Muscle layer of colon (tissue), 2 donors: ENCODE data around the gene TJAP1.

ENCODE experiments used
- H3K27ac ChIP-seq: one replicate; pipeline ENCODE4 v1.7.0; 2013; ENCODE audit warnings: low read depth, mild to moderate bottlenecking, low read length, moderate library complexity
- H3K27me3 ChIP-seq, 2 donors: one replicate each; pipeline ENCODE4 v1.7.0; 2013; ENCODE audit warnings: low read length in 2 of 2, mild to moderate bottlenecking in 2 of 2; ENCODE audit not compliant: insufficient read depth in 2 of 2, control insufficient read depth in 1 of 2
- H3K36me3 ChIP-seq: one replicate; pipeline ENCODE4 v1.7.0; 2013; ENCODE audit warnings: mild to moderate bottlenecking, low read length; ENCODE audit not compliant: insufficient read depth
- H3K4me1 ChIP-seq: one replicate; pipeline ENCODE4 v1.7.0; 2013; ENCODE audit warnings: mild to moderate bottlenecking, low read length; ENCODE audit not compliant: insufficient read depth
- H3K4me3 ChIP-seq, 2 donors: one replicate each; pipeline ENCODE4 v1.7.0; 2013; ENCODE audit warnings: low read length in 2 of 2, low read depth in 1 of 2, mild to moderate bottlenecking in 1 of 2, moderate library complexity in 1 of 2
- H3K9ac ChIP-seq: one replicate; pipeline ENCODE4 v1.7.0; 2013; ENCODE audit warnings: low read length
- H3K9me3 ChIP-seq: one replicate; pipeline ENCODE4 v1.7.0; 2013; ENCODE audit warnings: mild to moderate bottlenecking, low read length
- donor health status: abdominal sarcoma.
- donor health status: Adenocarcinoma of cecum.

Gene TJAP1

DNA sequence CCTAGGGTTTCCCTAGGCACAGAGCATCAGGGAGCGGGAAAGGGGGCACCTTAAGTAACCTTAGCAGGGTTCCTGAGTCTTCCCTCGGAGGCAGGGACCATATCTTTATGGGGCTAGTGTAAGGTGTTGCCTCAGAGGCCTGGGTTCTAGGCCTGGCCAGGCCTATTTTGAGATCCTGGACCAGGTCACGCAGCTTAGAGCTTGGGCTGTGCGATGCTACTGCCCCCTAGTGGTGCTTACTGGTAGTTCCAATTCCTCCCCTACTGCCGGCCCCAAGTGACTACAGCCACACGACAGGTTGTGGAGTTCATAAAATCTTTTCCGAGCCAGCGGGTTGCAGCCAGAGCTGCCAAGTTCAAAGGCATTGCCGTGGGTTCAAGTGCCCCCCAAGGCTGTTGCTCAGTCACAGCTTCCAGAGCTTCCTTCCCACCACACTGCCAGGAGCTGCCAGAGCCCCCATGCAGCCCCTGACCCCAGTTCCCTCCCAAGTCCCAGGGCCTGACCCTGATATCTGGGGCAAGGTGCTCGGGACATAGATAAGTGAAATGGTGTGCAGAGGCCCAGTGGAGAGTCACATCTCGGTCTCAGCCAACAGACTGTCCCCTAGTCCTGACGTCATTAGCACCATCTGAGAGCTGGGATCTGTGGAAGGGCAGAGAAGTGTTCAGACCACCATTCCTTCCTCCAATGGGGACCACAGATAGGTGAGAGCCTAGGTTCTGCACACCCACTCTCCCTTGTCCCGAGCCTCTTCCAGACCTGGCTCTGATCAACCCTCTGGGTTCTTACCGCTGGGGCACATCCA is 29.5 kb downstream of the TJAP1 start:
- Histone ChIP-seq H3K4me3 (no peak overlapping the region), H3K9ac (no peak overlapping the region), H3K4me1 (peaks cover 19% of the 10 kb centered on the region), H3K9me3 (no peaks in the 10 kb centered on the region), H3K27me3 (peaks cover 0 to 13% of the 10 kb centered on the region in 2 donors), H3K27ac (no peak overlapping the region), H3K36me3 (peaks cover 42% of the 10 kb centered on the region)

DNA sequence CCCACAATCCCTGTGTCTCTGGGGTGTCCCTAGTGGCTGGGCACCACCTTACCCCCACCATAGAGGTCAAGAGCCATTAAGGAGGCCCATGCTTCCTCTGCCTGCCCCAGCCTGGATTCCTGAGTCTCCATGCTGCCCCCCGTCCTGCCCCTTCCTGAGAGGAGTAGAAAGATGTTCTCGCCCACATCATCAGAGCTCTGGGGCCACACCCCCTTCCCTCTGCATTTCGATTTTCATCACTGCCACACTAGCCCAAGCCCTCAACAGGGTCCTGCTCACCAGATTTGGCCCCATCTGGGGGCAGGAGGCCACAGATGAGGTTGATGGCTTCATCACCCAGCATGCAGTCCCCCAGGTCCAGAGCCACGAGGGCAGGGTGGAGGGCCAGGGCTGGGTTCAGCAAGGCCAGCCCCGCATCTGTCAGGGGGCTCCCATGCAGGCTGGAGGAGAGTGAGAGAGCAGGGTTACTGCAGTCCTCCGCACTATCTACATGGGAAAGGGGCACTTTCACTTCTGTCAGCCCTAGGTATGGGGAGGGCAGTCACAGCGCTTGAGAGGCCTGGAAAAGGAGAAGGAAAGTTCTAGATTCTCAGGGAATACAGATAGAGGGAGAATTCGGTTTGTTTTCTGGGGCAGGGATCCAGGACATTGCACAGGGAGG is 31.2 kb downstream of the TJAP1 start:
- Histone ChIP-seq H3K4me3 (no peak overlapping the region), H3K36me3 (peaks cover 41% of the 10 kb centered on the region), H3K27ac (no peak overlapping the region), H3K4me1 (peaks cover 19% of the 10 kb centered on the region), H3K9ac (no peak overlapping the region), H3K27me3 (peaks cover 0 to 13% of the 10 kb centered on the region in 2 donors), H3K9me3 (no peaks in the 10 kb centered on the region)

DNA sequence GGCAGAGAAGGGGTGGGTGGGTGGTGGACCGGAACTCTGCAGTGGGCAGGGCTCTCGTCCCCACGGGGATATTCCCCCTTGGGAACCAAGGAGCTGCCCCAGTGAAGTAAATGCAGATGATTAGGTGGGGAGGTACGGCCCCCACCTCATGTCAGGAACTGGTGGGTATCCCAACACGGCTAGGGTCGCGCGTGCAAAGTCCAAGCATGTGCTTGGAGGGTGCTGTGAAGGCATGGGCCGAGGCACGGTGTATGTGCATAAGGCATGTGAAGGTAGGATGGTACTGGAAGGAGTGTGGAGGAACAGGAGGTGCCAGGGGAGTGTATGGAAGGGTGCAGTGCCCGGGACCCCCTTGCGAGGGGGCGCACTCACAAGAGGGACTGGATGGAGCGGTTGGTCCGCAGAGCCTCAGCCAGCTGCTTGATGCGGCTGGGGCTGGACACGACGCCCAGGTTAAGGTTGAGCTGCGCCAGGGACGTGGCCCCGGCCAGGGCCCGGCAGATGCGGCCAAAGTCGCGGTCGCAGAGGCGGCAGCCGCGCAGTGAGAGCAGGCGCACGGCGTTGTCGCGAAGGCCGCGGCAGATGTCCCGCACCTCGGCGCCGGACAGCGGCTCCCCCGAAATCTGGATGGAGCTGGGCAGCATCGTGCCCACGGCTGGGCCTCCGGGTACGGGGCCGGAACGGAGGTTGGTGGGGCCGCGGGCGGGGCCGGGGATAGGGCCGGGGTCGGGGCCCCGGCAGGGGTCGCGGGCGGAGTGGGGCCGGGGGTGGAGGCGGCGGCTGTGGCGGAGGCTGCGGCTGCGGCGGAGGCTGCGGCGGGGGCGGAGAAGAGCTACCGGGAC is 32.0 kb downstream of the TJAP1 start:
- Histone ChIP-seq H3K36me3 (peaks cover 43% of the 10 kb centered on the region), H3K4me1 (peaks cover 19% of the 10 kb centered on the region)

DNA sequence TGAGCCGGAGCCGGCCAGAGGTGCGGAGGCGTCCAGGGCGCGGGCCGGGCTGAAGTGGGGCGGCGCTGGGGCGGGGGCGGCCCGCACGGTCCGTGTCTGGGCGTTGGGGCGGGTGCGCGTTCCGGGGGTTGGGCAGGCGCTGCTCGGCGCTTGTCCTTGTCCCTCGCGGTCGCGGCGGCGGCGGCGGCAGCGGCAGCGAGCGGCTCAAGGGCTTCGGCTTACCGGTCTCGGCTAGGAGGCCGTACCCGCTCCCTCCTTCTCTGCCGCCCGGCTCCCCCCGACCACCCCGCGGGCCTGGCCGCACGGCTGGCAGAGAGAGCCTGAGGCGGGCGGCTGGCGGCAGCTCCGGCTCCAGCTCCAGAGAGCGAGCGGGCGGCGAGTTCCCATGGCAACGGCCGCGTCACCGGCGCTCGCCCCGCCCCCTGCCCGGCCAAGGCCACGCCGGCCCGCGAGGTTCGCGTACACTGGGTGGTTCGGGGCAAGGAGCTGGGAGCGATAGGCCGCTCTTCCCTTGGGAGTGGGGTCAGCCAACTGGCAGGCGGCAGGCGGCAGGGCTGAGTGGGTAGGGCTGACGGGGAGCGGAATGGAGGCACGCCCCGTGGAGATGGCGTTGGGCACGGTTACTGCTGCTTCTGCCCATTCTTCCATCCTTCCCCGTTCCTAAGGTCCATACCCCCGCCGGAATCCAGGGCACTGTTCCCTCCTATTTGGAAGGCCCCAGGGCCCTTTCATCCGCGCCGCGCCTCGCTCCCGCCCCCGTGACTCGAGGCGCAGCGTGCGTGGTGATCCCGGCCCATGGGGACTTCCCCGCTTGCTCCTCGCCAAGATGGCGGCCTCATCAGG is 32.8 kb downstream of the TJAP1 start, which contains the start of gene LRRC73:
TSS of gene LRRC73 (minus strand) at position 363 of the 843 bp plus-strand sequence. CDS start 561 bp downstream, outside the sequence.
- Histone ChIP-seq H3K9me3 (no peaks in the 10 kb centered on the region), H3K36me3 (peaks cover 44% of the 10 kb centered on the region), H3K27ac (peak within 1 kb of the TSS; percentile 52), H3K27me3 (peaks cover 0 to 13% of the 10 kb centered on the region in 2 donors), H3K4me3 (peak within 1 kb of the TSS; percentile 66 to 74), H3K9ac (no peak within 1 kb of the TSS), H3K4me1 (peaks cover 27% of the 10 kb centered on the region)

More for the DNA sequence above, 32.0 kb downstream of the TJAP1 start:
- Histone ChIP-seq H3K27ac (peak overlapping the region; percentile 52), H3K4me3 (peak overlapping the region; percentile 38 to 74), H3K27me3 (peaks cover 0 to 13% of the 10 kb centered on the region in 2 donors), H3K9ac (no peak overlapping the region), H3K9me3 (no peaks in the 10 kb centered on the region)

DNA sequence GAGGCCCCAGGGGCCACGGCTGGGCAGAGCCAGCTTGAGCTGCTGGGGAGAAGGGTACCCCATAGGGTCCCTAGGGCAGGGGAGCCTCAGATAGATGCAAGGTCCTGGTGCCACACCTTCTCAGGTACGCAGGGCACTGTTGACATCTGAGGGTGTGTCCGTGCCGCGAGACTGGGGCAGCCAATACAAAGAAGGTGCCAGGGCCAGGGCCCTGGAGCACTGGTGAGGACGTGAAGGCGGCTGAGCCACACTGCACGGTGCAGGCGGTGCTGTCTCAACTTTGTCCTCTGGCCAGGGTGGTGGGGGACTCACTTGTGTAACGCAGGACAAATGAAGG is 33.4 kb downstream of the TJAP1 start:
- Histone ChIP-seq H3K27me3 (peaks cover 0 to 13% of the 10 kb centered on the region in 2 donors), H3K9ac (no peak overlapping the region), H3K4me3 (peak overlapping the region in 1 of 2 donors; percentile 66), H3K9me3 (no peaks in the 10 kb centered on the region), H3K4me1 (peaks cover 32% of the 10 kb centered on the region), H3K36me3 (peaks cover 44% of the 10 kb centered on the region), H3K27ac (no peak overlapping the region)

DNA sequence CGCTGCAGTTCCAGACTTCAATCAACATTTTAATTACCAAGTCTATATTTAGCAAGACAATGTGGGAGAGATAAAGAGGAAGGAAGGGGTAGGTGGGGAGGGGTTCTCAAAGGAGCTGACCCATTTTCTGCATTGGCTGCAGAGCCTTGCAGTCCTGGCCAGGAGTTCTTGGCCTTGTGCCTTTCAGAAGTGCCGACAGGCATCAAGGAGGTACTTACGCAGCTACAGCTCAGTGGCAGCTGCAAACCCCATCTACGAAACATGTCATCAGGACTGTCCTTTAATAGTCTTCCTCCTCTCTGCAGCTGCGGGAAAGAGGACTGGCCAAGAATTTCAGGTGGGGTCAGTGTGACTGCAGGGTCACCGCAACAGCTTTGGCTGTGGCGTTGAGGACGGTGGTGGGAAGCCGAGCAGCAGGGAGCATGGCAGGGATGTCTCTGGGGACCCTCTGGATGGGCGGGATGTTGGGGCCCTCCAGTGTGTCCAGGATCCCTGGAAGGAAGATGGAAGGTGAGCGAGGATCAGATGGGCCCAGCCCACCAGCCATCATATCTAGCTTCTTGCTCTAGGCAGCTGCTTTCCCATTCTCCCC is 34.5 kb downstream of the TJAP1 start:
- Histone ChIP-seq H3K9ac (no peak overlapping the region), H3K9me3 (no peaks in the 10 kb centered on the region), H3K27ac (no peak overlapping the region), H3K36me3 (peaks cover 41% of the 10 kb centered on the region), H3K27me3 (peaks cover 0 to 13% of the 10 kb centered on the region in 2 donors), H3K4me1 (peaks cover 32% of the 10 kb centered on the region), H3K4me3 (no peak overlapping the region)

DNA sequence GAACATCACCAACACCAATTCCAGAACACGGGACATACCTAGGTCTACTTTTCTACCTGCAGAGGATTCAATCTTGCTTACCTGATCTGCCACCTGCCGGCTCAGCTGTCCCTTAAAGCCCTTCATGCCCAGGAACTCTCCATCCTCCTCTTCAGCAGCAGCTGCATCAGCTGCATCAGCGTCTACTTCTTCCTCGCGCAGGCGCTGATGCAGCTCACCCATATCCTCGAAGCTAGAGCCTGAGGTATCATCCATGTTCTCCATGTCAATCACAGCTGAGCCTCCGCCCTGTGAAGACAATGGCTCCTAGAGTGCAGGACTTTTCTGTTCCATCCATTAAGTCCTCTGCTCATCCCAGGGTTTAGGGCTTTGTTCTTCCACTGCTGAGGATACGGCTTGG is 38.4 kb downstream of the TJAP1 start:
- H3K36me3 ChIP-seq = peaks cover 58% of the 10 kb centered on the region

DNA sequence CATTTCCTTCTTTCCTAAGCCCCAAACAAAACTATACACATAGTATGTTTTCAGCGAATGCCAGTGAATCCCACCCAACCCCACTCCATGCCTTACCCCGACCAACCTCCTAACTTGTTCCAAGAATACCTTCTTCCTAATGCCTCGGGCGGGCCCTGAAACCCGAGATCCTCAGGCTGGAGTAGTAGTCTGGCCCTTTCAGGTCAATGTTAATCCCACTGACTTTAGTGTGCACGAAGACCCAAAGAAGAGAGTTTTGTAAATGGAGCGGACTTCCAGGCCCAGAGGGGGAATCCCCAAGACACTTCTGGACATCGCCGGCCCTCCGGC is 39.0 kb downstream of the TJAP1 start:
- Histone ChIP-seq H3K27ac (peak overlapping the region; percentile 95), H3K9ac (peak overlapping the region; percentile 98), H3K4me1 (peaks cover 33% of the 10 kb centered on the region), H3K36me3 (peaks cover 63% of the 10 kb centered on the region), H3K9me3 (no peaks in the 10 kb centered on the region), H3K4me3 (peak overlapping the region; percentile 97 to 98), H3K27me3 (no peaks in the 10 kb centered on the region)

More for the DNA sequence above, 38.4 kb downstream of the TJAP1 start:
- peak overlapping the region; percentile 95 for H3K27ac ChIP-seq
- peak overlapping the region; percentile 97 to 98 for H3K4me3 ChIP-seq
- peaks cover 34% of the 10 kb centered on the region for H3K4me1 ChIP-seq
- H3K9ac ChIP-seq = peak overlapping the region; percentile 98
- H3K9me3 ChIP-seq = no peaks in the 10 kb centered on the region
- no peaks in the 10 kb centered on the region for H3K27me3 ChIP-seq

DNA sequence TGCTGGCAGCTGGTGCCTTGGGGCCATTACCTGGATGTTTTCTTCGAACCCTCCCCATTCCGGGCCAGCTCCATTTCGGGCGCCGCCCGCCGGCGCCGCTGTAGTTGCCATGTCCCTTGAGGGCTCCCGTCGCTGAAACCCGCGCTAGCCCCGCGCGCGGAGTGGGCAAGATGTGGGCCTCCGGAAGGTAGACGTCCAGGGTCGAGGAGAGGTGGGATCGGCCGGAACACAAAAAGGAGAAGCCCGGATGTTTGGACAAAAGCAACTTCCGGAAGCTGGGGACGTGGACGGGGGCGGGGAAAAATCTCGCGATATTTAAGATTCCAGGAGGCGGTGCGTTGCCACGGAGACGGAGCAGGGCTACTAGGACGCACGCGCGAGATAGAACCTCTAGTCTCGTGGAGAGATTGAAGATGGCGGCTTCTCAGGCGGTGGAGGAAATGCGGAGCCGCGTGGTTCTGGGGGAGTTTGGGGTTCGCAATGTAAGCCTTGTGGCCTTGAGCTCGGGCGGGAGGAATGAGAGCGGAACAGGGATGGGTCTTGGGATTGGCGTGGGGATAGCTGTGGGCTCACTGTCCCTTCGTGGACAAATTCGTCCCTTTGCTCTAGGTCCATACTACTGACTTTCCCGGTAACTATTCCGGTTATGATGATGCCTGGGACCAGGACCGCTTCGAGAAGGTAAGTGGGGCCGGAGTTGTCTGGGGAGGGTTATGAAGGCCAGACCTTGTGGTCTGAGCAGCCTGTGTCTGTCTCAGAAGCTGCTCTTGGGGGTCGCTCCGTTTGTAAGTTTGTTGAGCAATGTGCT is 39.5 kb downstream of the TJAP1 start, which contains the start of the genes POLR1C and YIPF3:
TSS of gene POLR1C (plus strand) at position 393 of the 808 bp plus-strand sequence. CDS start at position 414, 21 bp downstream.
TSS of gene YIPF3 (minus strand) at position 230 of the 808 bp plus-strand sequence. CDS start at position 111, 119 bp downstream.
- Histone ChIP-seq H3K27ac (peak within 1 kb of the TSS; percentile 95), H3K4me1 (peaks cover 33% of the 10 kb centered on the region), H3K27me3 (no peaks in the 10 kb centered on the region), H3K9ac (peak within 1 kb of the TSS; percentile 98), H3K4me3 (peak within 1 kb of the TSS; percentile 97 to 98), H3K9me3 (no peaks in the 10 kb centered on the region), H3K36me3 (peaks cover 63% of the 10 kb centered on the region)
